OCI-LY3 (cell line): ENCODE measurements around the gene BARX2.

Source experiments
- CTCF ChIP-seq: fragments of 200-600, 300-600 bp; sonication (generic); IDR thresholded peaks from 2 replicates; pipeline ENCODE4 v1.5.1; 2014; ENCODE audit warnings: antibody characterized with exemption, low read length, low read depth
- EZH2phosphoT487 ChIP-seq: fragments of 200-600 bp; shearing (Covaris generic); IDR thresholded peaks from 2 replicates; pipeline ENCODE4 v1.6.1; 2018; ENCODE audit warnings: antibody characterized with exemption, mixed run types, low read depth

GRCh38 chr11:129402206-129403171 is 26.8 kb downstream of the BARX2 start:
- TF ChIP-seq CTCF (no peak), EZH2phosphoT487 (no peak)
